IPS-NIHi7 (cell line): ENCODE data around the gene XKRX.

Experiments
- DNase-seq: peaks from one replicate; pipeline ENCODE4 v3.0.0; 2012; ENCODE audit warnings: mixed read lengths; ENCODE audit errors: extremely low spot score

The XKRX gene

DNA sequence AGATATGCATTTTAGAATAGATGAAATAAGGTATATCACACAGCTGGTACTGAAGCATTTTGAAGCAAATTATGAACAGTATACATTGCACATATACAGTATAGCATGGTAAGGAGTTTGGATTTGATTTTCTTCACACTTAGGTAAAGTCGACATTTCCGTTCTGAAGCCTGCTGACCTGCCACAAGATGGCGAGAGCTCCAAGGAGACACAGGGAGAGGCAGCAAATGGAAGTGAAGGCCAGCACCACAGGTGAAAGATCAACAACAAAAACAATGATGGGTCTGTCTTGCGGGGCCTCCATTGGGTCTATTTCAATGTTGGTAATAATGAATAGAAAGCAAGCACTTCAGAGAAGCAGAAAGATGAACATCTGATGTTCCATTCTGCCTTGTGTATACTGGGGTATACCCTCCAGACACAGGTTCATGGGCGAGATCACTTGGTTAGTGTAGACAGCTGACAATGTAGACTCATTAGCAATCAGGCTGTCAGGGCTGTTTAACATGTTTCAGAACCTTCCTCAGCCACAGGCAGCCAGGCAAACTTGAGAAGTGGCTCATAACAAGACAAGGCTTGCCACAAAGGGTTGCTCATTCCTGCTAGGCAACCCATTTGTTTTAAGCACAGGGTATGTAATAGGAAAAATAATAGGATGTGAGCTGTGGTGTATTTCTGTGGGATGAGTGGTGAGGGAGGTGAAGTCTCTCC is 33.2 kb downstream of the XKRX start:
- peak; percentile 39 for DNase-seq

DNA sequence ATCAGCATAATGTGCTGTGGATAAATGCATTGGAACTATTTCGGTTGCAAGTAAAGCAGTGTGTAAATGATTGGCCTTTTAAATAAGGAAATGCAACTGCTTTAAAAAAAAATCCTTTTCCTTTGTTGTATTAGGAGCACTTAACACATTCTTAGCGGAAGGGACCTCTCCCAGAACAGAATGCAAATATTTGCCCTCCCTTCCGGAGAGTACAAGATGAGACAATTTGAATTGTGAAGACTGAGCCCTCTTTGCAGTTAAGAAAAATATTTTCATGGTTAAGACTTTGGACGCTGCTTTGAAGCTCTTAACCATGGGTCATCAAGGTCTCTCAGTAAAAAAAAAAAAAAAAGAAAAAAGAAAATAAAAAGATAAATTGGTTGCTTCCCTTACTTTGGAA is 45.1 kb downstream of the XKRX start:
- no peak for DNase-seq

DNA sequence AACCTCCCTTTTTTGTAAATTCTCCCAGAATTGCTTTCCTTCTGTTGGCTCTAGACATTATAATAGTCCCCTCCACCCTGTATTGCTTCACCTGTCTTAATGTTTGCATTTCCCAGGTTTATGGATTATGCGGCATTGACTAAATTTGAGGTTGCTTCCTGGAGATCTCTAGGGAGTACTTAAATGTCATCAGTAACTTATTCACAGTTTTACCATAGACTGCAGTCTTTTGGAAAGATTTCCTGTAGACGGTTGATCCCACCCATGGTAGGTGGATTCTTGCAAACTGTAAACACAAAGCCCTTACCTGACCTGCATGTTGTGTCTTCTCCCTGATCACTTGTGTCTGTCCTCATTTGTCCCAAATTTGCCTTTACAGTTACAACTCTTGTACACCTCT is 48.3 kb downstream of the XKRX start:
- DNase-seq = no peak

DNA sequence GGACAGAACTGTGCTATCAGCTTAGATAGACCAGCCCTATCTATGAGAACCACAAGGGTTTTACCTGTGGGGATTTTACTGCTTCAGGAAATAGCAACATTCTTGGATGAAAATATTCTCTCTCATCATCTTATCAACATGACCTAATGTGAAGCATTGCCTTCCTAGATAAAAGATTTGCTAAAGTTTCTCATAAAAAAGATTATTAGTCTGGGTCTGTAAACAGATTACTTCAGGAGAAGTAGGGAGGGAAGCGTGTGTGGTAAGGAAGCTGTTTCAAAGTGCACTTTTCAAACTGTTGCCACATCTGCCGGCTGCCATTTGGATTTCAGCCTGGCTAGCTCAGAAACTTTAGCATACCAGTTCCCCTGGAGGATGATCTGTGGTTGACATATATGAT is 54.4 kb downstream of the XKRX start, which contains the start of gene NOX1:
TSS of gene NOX1 (minus strand) at position 35 of the 400 bp plus-strand sequence. CDS start 220 bp downstream, outside the sequence.
- DNase-seq = no peak

DNA sequence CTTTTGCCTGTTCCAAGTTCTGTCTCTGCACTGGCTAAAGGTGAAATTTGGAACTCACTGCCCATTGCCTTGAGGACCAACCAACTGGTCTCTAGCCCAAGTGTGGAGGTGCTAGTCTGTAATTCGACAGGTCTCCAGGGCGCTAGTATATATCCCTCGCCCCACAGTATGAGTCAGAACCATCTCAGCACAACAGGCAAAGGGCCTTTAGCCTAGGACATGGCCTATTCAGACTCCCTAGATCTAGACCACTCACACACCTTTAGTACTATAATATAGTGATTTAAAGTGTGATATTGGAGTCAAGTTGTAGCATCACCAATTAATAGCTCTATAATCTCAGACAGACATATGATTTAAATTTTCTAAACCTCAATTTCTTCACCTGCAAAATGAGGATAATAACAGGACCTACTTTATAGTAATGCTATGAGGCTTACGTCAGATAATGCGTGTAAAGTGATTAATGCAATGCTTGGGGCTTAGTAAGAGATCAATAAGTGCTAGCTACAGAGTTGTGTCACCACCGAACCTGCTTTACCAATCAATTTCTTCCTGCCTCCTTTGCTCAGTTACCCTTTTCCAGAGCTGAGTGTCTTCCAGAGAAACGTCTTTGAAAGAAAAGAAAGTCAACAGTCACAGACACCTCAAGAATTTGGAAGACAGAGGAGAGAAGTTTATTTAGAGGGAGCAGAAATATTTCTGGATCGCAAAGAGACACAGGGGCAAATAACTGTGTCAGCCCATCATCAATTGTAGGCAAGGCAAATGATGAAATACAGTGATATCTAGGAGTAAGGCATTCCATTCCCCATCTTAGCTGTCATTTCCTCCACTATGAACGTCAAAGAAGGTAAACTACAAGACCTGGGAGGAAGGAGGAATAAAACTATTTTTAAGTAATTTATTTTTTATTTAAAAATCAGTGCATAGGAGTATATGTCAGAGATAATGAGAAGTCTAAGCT is 56.8 kb downstream of the XKRX start:
- DNase-seq = no peak

DNA sequence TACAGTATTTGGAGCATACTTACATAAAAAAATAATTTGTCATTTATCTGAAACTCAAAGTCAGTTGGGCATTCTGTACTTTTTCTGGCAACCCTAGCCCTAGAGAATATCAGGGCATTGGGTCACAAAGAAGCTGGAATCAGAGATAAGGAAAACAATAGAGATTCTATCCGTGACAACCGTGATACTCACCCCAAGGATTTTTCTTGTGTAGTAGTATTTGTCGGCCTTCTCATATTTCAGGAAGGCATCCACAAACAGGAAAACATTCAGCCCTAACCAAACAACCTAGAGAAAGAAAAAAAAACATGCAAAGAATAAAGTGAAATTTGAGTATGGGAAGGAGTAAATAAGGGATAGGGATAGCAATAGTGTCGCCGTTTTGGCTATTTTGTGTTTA is 58.2 kb downstream of the XKRX start:
- DNase-seq = no peak

DNA sequence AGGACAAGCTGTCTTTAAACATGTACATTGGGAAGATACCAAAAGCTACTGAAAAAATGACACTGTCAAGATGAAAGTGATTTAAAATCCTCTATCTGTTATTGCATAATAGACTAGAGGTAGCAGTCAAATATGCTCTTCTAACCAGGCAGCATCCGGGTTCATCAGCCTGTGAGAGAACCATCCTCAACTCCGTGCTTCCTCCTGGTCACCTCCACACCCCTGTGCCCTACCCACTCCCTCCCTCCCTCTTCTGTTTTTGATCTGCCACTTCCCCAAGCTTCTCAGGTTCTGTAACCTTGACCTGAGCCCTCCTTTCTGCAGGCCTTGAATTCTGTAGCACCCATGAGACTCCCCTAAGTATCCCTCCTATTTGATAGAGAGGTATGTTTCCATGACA is 60.4 kb downstream of the XKRX start:
- DNase-seq = no peak

DNA sequence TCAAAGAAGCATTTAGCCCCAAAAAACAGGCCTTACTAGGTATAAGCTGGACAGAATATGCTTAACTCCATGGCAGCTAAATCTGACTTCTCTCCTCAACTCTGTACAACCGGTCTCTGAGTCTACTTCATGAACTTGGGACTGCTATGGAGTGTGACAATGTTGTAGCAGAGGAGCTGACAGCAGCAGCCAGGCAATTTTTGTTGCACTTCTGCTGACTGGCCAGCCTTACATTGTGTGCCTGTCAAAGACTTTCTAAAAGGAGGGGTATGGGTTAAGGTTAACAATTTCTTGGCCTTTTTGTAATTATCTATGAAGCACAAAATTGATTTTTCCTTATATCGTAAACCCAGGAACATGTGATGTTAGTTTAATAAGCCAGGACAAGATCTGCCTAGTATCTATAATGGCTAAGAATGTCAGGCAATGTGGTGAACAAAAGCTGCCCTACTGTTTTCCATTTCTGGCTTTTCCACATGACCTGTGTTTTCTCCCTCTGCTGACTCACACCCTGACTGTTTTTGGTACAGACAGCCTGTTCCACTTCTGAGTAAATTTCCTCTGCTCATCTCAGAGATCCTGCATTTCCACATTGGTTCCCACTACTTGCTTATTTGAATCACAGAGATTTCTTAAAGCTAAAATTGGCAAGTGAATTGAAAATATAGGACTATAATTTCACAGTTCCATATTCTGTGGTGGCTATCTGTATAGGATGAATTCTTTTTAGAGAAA is 63.9 kb downstream of the XKRX start:
- no peak for DNase-seq
